Stimulated activated CD8-positive, alpha-beta memory T cell treated with anti-CD3 and anti-CD28 coated beads, Interleukin-15, amount 100 ng/mL, for 1 hour (primary cell): ENCODE measurements around the gene KRTAP10-12.

Experiments
- DNase-seq: peaks from one replicate; pipeline ENCODE4 v3.0.0-alpha.2; 2020; ENCODE audit warnings: low read depth

The KRTAP10-12 gene

DNA sequence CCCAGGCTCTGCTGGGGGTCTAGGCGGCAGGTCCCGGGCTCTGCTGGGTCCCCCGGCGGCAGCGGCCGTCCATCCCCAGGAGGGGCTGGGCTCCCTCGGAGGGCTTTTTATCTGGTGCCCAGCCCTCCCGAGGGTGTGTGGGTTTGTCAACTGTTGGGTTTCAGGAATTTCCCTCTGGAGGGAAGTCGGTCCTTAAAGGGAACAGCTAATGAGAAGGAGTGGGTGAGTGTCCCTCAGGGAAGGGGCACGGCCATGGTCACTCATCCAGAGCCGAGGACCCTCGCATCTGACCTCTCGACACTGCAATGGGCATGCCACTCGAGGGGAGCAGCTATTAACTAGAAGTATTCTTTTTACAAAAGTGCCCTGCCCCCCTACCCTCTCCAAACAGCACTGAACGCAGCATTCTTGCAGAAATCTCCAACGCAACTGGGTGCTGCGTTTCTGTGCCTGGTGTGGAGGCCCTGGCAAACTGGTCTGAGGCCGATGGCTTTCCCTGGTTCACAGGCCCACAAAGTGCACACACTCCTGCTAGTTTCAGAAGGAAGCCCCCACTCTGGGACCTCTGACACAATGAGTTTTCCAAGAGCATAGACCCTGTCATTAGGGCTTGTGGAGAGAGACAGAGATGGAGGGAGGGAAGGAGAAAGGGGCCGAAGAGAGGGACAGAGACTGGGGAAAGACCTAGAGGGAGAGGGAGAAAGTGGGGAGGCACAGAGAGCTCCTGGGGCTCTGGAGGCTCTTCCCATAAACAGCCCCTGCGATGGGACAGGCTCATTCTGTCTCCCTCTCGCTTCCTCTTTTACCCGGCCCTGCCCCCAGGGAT lies 15.4 kb downstream of the KRTAP10-12 start:
- no peak for DNase-seq

DNA sequence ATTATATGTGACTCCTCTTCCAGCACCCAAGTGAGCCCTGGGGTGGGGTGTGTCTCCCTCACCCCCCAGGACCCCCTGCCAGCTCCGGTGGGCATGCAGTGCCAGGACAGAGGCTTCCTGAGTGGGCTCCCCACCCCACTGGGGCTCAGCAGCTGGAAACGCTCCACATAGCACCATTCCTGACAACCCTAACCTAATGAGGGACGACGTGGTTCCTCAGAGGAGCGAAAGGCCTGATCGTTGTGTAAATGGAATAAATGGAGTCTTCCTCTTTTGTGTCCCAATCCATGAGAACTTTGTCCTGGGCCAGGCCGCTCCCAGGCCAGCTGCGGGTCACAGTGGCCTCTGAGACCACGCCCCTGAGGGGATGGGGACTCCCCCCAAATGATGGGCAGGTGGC lies 16.2 kb downstream of the KRTAP10-12 start:
- DNase-seq = no peak

DNA sequence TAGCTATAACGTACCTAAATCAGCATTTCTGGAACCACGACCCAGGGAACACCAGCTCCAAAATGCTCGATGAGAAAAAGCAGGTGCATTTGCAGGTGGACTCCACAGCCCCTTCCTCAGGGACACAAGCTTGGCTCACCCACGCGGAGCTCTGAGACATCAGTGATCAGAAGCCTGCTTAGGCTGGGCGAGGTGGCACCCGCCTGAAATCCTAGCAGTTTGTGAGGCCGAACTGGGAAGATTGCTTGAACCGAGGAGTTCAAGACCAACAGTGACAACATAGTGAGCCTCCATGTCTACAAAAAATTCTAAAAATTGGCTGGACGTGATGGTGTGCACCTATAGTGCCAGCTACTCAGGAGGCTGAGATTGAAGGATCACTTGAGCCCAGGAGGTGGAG lies 16.9 kb downstream of the KRTAP10-12 start:
- DNase-seq = no peak

DNA sequence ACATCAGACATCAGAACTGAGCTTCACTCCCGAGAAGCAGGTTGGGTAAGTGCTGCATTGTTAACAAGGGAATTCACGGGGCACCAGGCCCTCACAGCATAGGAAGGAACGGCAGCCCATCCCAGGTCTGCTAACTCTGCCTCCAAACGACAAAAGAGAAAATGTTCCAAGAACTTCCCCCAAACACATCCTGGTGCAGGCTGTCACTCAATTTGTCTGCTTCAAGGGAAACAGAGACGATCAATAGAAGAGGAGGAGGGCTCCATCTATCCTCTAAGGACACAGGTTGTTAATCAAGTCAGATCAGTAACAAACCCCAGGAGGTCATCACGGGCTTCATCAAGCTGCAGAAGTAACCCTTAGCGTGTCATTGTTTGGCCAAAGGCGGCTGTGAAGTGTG lies 17.9 kb downstream of the KRTAP10-12 start:
- DNase-seq = no peak

DNA sequence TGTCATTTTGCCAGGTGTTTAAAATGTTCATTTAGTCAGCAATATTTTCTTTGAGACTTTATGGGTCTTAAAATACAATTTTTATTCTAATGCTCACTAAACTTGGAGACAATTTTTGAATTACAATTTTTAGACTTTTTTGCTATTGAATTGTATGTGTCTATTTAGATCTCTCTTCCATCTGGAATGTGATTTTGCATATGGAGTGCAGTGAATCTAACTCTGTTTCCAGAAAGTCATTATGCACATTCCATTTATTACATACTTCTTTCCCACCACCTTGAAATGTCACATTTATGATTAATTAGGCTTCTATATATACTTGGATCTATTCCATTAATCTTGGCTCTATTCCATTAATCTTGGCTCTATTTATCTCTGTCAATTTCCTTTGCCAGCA lies 20.0 kb downstream of the KRTAP10-12 start:
- no peak for DNase-seq

DNA sequence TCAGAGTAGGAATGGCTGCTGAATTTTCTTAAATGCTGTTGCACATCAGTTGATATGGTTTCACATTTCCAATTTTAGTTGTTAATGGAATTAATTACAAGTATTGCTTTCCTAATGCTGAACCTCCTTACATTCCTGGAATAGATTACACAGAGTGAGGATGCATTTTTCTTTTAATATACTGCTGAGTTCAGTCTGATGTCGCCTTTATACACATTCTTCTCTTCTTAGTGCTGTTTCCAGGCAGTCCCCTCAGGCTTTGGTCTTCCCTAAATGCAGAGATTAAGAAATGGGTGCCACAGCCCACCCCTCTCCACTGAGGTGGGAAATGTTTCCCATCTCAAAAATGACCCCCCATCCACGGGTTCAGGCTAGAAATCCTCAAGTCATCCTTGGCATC lies 21.1 kb downstream of the KRTAP10-12 start:
- no peak for DNase-seq

DNA sequence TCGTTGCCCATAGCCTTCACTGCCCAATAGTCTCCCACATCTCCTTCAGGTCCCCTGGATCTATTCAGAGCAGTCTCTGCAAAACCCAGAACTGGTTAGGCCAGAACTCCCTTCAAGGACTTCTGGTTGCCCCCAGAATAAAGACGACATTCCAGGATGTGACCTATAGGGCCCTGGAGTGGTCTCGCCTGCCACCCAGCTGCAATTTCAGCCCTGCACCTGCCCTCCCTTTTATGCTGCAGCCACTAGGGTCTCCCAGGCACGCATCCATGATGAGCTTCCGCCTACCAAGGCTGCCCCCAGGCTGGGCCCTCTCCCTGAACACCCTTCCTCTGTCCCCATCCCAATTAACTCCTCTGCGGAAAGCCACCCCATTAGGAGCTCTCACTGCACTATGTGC lies 21.6 kb downstream of the KRTAP10-12 start:
- DNase-seq = no peak

DNA sequence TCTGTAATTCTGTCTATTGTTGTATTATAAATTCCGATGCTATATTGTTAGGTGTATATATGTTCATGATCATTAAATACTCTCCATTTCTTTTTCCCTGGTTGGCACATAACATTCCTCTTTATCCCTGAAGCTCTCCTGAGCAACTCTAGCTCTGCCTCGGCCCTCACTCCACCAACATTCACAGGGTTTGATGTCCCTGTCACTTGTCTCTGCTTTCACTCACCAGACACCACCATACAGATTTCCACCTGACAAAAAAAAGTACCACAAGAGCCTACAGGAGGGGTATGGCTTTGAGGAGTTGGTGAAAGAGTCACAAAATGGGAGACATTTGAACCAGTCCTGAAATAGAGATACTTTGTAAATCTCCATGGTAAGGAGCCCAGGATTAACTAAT lies 23.2 kb downstream of the KRTAP10-12 start:
- no peak for DNase-seq

DNA sequence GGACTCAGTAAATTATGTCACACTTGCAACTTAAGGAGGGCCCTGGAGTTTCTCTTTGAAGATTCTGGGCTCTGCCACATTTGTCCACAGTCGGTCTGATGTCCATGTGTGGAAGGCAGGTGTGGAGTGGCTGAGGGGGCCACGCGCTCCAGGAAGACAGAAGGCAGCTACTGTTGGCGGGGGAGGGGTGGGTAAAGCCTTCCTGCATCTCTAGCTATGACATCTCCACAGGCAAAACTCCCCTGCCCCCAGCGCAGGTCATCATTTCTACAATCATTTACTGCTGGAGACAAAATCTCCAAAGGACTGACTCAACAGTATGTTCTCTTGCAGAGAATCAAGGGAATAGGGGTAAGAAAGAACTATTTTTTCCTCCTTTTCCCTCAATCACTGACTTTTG lies 25.8 kb downstream of the KRTAP10-12 start:
- DNase-seq = no peak

DNA sequence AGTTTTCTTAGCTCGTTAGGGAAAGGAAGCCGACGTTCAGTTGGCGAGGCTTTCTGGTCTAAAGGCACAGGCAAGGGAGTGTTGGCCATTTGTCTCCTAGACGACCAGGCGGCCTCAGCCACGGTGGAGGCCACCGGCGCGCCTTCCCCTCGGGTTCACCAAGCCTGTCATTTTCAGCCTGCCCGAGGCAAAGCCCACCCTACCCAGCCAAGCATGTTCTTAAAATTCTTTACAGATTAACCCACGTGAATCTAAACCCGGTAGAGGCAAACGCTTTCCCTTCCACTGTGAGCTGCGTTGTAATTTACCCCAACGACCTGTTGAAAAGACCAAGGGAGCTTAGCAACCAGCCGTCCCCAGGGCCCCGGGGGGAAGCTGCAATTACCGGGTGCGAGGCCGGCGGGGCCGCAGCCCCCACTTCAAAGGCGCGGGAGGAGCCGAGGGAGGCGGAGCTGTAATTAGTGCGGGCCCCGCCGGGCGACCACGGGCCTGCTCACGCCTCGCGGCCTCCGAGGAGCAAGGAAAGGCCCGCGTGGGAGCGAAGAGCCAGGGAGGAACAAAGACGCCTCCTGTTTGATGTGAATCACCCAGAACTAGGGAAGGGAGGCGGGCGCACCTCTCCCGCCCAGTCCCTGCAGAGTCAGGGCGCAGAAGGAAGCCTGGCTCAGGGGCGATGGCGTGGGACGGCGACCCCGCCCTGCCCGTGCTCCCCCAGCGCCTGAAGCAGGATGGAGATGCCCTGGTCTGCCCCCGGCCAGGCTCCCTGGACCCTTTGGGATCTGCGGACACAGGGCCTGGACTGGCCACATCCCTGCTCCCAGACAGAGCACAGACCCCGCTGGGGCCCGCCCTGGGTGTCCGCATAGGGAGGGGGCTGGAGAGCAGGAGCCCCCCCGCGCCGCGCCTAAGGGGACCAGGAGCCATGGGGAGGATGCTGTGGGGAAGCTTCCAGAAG lies 26.5 kb downstream of the KRTAP10-12 start:
- no peak for DNase-seq

DNA sequence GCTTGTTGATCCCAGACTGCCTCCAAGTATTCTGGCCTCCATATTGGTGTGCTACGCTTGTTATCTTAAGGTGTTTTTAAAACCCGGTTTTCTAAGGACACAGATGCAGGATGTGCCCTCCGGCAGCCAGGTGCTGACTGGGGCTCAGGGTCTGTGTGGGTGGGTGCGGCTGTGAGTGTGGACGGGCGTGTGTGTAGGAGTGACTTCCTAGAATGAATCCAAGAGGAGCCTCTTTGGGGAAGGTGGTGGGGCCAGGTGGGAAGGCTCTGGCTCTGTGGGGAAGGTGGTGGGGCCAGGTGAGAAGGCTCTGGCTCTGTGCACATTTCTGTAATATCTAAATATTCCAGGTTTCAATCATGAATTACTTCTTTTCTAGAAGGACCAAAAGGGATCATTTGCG lies 27.2 kb downstream of the KRTAP10-12 start:
- DNase-seq = no peak

DNA sequence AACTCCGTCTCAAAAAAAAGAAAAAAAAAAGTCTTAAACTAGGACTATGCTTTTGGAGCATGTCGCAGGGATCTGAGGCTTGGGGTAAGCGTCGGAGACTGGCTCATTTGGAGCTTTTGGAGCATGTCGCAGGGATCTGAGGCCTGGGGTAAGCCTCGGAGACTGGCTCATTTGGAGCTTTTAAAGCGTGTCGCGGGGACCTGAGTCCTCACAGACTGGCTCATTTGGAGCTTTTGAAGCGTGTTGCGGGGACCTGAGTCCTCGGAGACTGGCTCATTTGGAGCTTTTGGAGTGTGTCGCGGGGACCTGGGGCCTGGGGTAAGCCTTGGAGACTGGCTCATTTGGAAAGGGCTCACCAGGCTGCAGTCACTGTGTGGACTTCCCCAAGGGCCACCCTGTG lies 28.0 kb downstream of the KRTAP10-12 start:
- no peak for DNase-seq

DNA sequence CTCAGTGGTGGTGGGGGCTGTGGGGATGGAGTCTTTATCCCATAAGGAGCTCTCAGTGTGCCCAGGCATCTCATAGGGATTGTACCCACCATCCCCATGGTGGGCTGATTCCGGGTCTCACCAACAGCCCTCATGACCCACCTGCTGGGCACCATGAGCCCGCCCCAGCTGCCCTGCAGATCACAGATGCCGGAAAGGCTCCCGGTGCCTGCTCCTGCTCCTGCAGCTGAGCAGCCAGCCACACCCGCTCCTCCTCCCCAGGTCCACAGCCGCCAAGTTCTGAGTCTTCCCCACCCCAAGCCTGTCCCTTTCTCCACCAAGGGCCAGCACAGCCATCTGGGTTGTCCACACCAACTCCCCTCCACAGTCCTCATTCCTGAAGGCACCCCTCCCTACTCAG lies 29.9 kb downstream of the KRTAP10-12 start:
- no peak for DNase-seq

DNA sequence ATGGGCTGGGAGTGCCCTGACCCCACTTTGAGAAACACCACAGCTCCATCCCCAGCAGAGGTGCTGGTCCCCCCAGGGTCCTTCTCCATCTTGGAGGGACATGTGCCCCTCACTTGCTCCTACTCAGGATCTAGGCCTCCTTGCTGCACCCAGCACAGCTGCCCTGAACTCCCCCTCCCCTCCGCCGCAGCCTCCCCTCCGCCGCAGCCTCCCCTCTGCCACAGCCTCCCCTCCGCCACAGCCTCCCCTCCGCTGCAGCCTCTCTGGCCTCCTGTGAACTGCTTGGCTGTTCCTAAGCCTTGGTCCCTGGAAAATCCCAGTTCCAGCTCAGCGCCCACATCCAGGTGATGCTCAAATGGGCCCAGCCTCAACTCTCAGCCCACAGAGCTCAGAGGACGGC lies 30.3 kb downstream of the KRTAP10-12 start:
- no peak for DNase-seq

DNA sequence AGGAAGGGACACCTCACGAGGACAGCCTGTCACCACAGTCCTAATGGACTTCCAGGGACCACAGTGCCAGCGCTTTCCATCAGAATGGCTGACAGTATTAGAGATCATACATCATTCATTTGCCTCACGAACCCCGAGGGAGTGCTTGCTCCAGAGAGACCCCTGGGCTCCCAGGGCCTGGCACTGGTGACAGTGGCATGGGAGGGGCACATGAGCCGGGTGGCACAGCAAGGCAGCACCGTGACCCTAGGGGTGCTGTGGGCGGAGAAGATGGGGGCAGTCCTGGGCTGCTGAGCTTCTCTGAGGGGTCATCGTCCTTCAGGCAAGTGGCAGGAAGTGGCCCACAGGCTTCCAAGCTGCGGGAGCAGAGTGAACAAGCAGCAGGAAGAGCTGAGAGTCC lies 30.8 kb downstream of the KRTAP10-12 start:
- no peak for DNase-seq

DNA sequence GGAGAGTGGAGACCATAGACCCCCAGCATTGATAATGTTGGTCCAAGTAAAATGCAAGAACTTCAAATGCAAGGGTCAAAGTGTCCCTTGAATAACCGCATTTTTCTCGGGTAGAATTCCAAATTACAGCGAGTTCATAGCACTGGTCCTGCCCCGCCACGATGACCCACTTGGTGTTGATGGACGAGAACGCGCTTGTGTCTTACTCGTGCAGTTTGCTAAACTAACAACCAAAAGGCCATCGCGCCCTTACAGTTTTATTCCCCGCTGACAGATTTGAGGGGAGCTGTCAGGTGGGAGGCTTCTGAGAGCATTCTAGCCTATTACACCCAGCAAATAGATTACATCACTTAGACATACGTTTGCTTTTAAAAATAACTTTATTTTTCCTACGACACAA lies 31.7 kb downstream of the KRTAP10-12 start:
- no peak for DNase-seq

DNA sequence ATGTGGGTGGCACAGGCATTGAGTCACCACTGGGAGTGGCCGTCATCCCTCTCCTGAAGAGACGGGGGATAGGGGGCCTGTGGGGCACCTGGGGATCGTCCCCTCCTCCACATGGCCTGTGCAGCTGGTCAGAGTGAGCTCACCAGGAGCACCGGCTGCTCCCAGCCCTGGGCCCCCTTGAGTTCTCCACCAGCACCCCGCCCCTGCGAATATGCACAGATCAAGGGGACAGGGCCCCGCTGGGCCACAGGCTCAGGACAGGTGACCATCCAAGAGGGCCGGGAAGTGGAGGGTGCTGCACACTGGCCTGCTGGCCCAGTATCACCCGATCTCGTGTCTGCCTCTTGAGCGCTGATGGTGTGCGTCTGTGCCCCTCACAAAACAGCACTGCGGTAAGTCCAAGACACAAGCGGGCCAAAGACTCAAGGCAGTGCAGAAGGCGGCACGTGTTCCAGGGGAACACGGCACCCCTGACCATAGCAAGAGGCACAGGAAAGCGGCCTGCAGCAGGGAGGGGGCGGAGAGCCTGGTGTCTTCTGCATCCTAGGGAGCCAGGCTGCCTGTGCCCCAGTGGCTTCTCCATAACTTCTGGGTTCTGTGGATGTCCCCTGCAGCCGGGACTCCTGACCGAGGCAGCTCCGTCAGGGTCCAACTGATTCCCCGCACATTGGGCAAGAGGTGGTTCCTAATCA lies 32.5 kb downstream of the KRTAP10-12 start:
- no peak for DNase-seq

DNA sequence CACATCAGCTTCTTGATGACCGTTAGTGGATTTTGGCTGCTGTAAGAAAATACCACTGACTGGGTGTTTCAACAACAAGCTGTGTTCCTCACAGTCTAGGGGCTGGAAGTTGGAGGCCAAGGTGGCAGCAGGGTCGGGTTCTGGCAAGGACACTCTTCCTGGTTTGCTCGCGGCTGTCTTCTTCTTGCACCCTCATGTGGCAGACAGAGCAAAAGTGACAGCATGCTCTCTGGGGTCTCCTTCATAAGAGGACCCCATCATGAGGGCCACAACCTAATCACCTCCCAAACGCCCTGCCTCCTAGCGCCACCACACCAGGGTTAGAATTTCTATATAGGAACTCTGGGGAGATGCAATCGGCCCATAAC lies 33.0 kb downstream of the KRTAP10-12 start:
- DNase-seq = no peak

DNA sequence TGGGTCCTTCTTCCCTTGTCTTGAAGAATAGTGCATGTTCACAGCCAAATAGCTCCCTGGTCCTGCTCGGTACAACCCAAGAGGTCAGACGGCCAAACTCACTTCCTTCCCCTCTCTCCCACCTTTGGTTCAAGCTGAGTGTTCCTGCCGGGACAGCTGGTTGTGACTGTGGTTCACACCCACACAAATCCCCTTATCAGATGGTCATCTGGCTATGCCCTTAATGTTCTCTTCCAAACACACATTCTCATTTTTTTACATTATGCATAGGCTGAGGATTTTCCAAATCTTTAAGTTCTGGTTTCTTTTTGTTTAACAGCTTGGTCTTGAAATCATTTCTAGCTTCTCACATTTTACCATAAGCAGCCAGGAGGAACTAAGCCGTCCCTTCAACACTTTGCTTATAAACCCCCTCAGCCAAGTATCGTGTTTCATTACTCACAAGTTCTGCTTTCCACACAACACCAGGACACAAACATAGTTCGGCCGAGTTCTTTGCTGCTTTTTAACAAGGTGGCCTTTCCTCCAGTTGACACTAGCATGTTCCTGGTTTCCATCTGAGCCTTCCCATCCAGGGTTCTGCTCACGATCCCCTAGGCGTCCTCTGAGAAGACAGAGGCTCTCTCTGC lies 34.1 kb downstream of the KRTAP10-12 start:
- no peak for DNase-seq

DNA sequence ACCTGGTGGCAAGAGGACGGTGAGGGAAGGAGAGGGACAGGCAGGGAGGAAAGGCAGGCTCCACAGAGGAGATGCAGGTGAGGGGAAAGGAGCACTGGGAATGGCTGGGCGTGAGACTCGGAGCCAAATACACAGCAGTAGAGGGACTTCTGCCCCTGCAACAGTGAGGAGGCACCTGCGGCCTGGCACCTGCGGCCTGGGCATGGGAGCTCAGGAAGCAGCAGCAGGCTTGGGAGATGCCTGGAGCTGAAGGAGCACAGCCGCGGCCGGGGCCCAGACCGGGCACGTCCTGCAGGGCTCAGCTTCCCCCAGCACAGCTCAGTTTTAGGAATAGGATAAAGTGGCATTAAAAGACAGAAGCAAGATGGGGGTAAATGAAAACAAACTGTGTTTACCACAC lies 35.3 kb downstream of the KRTAP10-12 start:
- no peak for DNase-seq

DNA sequence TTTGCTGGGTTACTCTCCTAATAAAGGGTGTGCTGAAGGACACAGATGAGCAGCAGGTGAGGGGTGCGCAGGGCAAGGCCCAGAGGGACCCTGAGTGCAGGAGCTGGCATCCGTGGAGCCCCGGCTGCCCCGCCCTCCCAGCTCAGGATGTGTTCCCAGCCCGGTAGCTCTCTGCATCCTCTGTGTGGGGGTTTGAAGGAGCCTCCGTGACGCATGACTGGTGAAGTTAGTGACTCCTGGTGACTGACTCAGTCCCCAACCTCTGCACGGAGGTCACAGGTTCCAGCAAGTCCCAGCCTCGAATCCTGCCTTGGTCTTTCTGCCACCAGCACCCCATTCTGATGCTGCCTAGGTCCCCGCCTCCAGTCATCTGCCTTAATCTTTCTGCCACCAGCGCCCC lies 36.0 kb downstream of the KRTAP10-12 start:
- DNase-seq = no peak

DNA sequence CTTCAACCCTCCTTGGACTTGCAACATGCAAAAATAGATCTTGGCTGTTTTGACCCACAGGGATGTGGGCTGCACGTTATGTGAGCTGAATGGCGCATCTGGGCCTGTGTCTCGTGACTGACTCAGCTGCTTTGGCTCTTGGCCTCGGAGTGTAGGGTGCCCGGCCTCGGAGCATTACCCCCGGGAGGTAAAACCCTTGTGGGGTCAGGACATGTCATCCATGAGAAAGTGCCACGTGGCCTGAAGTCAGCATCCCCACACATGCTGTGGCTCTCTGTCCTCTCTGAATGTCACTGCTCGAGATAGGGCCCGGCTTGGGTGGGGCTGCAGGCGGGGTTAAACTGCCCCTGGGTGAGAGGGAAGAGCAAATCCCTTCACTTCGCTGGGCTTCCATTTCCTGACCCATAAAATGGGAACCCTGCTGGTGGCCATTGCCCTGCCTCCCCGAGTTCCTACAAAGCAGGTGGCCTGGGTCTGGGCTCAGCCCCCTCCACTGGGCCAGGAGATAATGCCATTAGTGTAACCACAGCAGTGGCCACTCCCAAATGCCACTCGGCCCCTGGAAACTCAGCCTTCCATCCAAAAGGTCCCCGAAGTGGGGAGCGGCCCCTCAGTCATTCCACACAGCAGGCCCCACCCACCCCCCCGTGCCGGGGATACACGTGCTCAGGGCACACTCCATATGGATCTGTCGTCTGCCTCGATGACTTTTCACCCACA lies 37.2 kb downstream of the KRTAP10-12 start:
- DNase-seq = no peak
